Stomach (tissue), 9 donors: ENCODE measurements around the gene CCNA1. TPM values are rescaled to one million over a fixed set of nuclear protein-coding genes. Genes with fewer than 3 reads are reported as not detected.
A peak's percentile ranks its signal among the peaks of the same experiment; 100 is the strongest.

Source experiments
- DNase-seq, 2 donors: peaks; one replicate each; pipeline versions ENCODE4 v3.0.0 to v3.0.0-alpha.2; 2013 to 2019
- H3K27ac ChIP-seq, 5 donors: fragments of 200-600 bp in 4 of 5; sonication (generic) in 4 of 5; one replicate each; pipeline ENCODE4 v1.5.1; 2013 to 2019; ENCODE audit warnings: mild to moderate bottlenecking in 1 of 5, moderate library complexity in 1 of 5
- H3K27me3 ChIP-seq, 3 donors: fragments of 200-600 bp; sonication (generic); one replicate each; pipeline ENCODE4 v1.5.1; 2017 to 2019; ENCODE audit warnings: mixed run types in 1 of 3
- H3K36me3 ChIP-seq, 4 donors: fragments of 200-600 bp; sonication (generic); 1 replicate in 3 of 4; 2 replicates in 1 of 4; pipeline ENCODE4 v1.5.1; 2016 to 2019
- H3K4me1 ChIP-seq, 4 donors: fragments of 200-600 bp; sonication (generic); one replicate each; pipeline ENCODE4 v1.5.1; 2016 to 2019
- H3K4me3 ChIP-seq, 4 donors: fragments of 200-600 bp; sonication (generic) in 3 of 4; one replicate each; pipeline ENCODE4 v1.5.1; 2016 to 2019; ENCODE audit warnings: mild to moderate bottlenecking in 1 of 4
- H3K9me3 ChIP-seq, 4 donors: fragments of 200-600 bp; sonication (generic); one replicate each; pipeline ENCODE4 v1.5.1; 2016 to 2019
- CTCF ChIP-seq, 7 experiments: fragments of 450-650 bp in 4 of 7; fragments of 200-600 bp in 3 of 7; sonication (generic) in 3 of 7; IDR thresholded peaks; one replicate each; pipeline ENCODE4 v1.5.1; 2016 to 2019; ENCODE audit warnings: antibody characterized with exemption in 7 of 7, control low read depth in 2 of 7, mild to moderate bottlenecking in 1 of 7
- EP300 ChIP-seq: sonication (generic); formaldehyde crosslinking; IDR thresholded peaks from one replicate; pipeline ENCODE4 v1.6.1; 2017; ENCODE audit warnings: antibody characterized with exemption
- POLR2A ChIP-seq, 4 donors: fragments of 450-650 bp; IDR thresholded peaks; one replicate each; pipeline ENCODE4 v1.6.1; 2016; ENCODE audit warnings: antibody characterized with exemption in 4 of 4, control low read depth in 2 of 4, mild to moderate bottlenecking in 1 of 4, moderate library complexity in 1 of 4
- POLR2AphosphoS5 ChIP-seq, 3 donors: sonication (generic); formaldehyde crosslinking; IDR thresholded peaks; one replicate each; pipeline ENCODE4 v1.6.1; 2016; ENCODE audit warnings: antibody characterized with exemption in 3 of 3
- WGBS, 5 donors: extraction: QIAGEN DNeasy Blood & Tissue Kit in 3 of 5; methylation state at CpG; one replicate each; pipeline versions ENCODE4 v1.1.5 to v1.1.7; 2013 to 2018; 5-methylcytosine and 5-hydroxymethylcytosine counted together
- intact Hi-C: fragments of 100-400 bp; cut with DNase I; formaldehyde crosslinking; loops from one replicate; pipeline ENCODE4 v1.15.1; 2023; ENCODE audit warnings: low total_unique reads
- polyA plus RNA-seq, 3 donors: library from polyadenylated mRNA; stranded (reverse); fragments of 200-250 nt; gene quantifications; one replicate each; pipeline ENCODE4 v1.2.3, GENCODE V29; 2013
- total RNA-seq, 5 donors: library from RNA; depleted of rRNA; stranded (reverse); fragments of >200 nt; gene quantifications; one replicate each; pipeline versions ENCODE4 v1.1.0 to v1.2.3, GENCODE V29; 2014 to 2016
- donor health status: healthy with polysubstance abuse.
- donor health status: Bipolar disorder and iron deficiency.
- donor health status: healthy.

Gene CCNA1
- total and polyA plus RNA-seq, 8 donors: 0.23 to 1.8 (median 0.80) TPM; not detected in 4

GRCh38 chr13:36418022-36418805 is 14.1 kb upstream of the CCNA1 start:
- intact Hi-C loops: no loop called here
- TF ChIP-seq EP300 (no peak), POLR2AphosphoS5 (IDR thresholded peaks at IDR 0.05) (no peak), CTCF (IDR thresholded peaks at IDR 0.05) (no peak), POLR2A (IDR thresholded peaks at IDR 0.05) (no peak)

GRCh38 chr13:36420437-36420891 is 11.8 kb upstream of the CCNA1 start:
- Histone ChIP-seq H3K9me3 (peaks cover 0 to 3% (median 1%) of the 10 kb centered on the region in 4 donors), H3K27ac (no peak overlapping the region), H3K27me3 (peaks cover 0 to 4% (median 0%) of the 10 kb centered on the region in 3 donors), H3K4me3 (no peak overlapping the region), H3K4me1 (peaks cover 0 to 20% (median 9%) of the 10 kb centered on the region in 4 donors), H3K36me3 (no peaks in the 10 kb centered on the region)
- peak; percentile 71 to 89 for DNase-seq
- WGBS, 5 donors: 31 to 40% (median 34%) methylated on average over 6 of the region's 6 CpGs
- intact Hi-C loops: no loop called here
- TF ChIP-seq EP300: no peak
- TF ChIP-seq CTCF (IDR thresholded peaks at IDR 0.05): peak in 5 of 7 experiments; percentile 51 to 76 (median 63)

More at GRCh38 chr13:36418022-36418805, 14.1 kb upstream of the CCNA1 start:
- Histone ChIP-seq H3K27ac (no peak overlapping the region), H3K36me3 (no peaks in the 10 kb centered on the region), H3K4me3 (no peak overlapping the region), H3K9me3 (peaks cover 0 to 5% (median 2%) of the 10 kb centered on the region in 4 donors), H3K27me3 (peaks cover 0 to 4% (median 0%) of the 10 kb centered on the region in 3 donors), H3K4me1 (peaks cover 0 to 20% (median 9%) of the 10 kb centered on the region in 4 donors)
- peak in 1 of 2 donors; percentile 5 for DNase-seq
- WGBS, 5 donors: 22 to 36% (median 31%) methylated on average over 9 of the region's 9 CpGs

GRCh38 chr13:36421447-36421846 is 10.8 kb upstream of the CCNA1 start:
- no peak for DNase-seq
- no peaks in the 10 kb centered on the region for H3K36me3 ChIP-seq
- TF ChIP-seq POLR2AphosphoS5 (IDR thresholded peaks at IDR 0.05): no peak
- TF ChIP-seq POLR2A (IDR thresholded peaks at IDR 0.05): no peak
- TF ChIP-seq EP300: no peak
- no peak for TF ChIP-seq CTCF (IDR thresholded peaks at IDR 0.05)
- intact Hi-C loops: no loop called here
- peaks cover 0 to 13% (median 3%) of the 10 kb centered on the region in 4 donors for H3K9me3 ChIP-seq
- peaks cover 0 to 4% (median 0%) of the 10 kb centered on the region in 3 donors for H3K27me3 ChIP-seq
- no peak overlapping the region for H3K4me3 ChIP-seq
- H3K4me1 ChIP-seq: peaks cover 0 to 20% (median 9%) of the 10 kb centered on the region in 4 donors
- H3K27ac ChIP-seq: no peak overlapping the region

GRCh38 chr13:36428086-36428485 is 4.2 kb upstream of the CCNA1 start:
- intact Hi-C loops: no loop called here

More at GRCh38 chr13:36428086-36428485, 4.2 kb upstream of the CCNA1 start:
- H3K36me3 ChIP-seq: no peaks in the 10 kb centered on the region
- H3K4me3 ChIP-seq: no peak overlapping the region
- no peak for TF ChIP-seq EP300
- TF ChIP-seq CTCF (IDR thresholded peaks at IDR 0.05): no peak
- TF ChIP-seq POLR2AphosphoS5 (IDR thresholded peaks at IDR 0.05): no peak
- no peak for TF ChIP-seq POLR2A (IDR thresholded peaks at IDR 0.05)
- H3K9me3 ChIP-seq: peaks cover 0 to 13% (median 3%) of the 10 kb centered on the region in 4 donors
- H3K4me1 ChIP-seq: peaks cover 16 to 31% (median 29%) of the 10 kb centered on the region in 4 donors
- H3K27ac ChIP-seq: no peak overlapping the region
- WGBS, 5 donors: 35 to 47% (median 40%) methylated on average over 2 of the region's 2 CpGs
- peaks cover 20 to 45% (median 38%) of the 10 kb centered on the region in 3 donors for H3K27me3 ChIP-seq
- DNase-seq: no peak
